ENCODE results near the gene RUNDC1.
"Not testable (repeated sequence)": the region's sequence is repeated elsewhere in the genome, so short reads cannot be mapped to it uniquely, and the experiment has no call there.

Gene RUNDC1

GRCh38 chr17:42953669-42954068, 26.7 kb upstream of the RUNDC1 start:
- Histone ChIP-seq H3K4me3 (no peak overlapping the region), H3K9me3 (no peaks in the 10 kb centered on the region), H3K36me3 (peaks cover 63 to 97% (median 87%) of the 10 kb centered on the region in 3 donors), H3K27ac (no peak overlapping the region), H3K27me3 (no peaks in the 10 kb centered on the region), H3K4me1 (no peaks in the 10 kb centered on the region)
- intact Hi-C loops (cut with DNase I; ENCODE audit: low total_unique reads): no loop called here
- TF ChIP-seq, protein P1, sequence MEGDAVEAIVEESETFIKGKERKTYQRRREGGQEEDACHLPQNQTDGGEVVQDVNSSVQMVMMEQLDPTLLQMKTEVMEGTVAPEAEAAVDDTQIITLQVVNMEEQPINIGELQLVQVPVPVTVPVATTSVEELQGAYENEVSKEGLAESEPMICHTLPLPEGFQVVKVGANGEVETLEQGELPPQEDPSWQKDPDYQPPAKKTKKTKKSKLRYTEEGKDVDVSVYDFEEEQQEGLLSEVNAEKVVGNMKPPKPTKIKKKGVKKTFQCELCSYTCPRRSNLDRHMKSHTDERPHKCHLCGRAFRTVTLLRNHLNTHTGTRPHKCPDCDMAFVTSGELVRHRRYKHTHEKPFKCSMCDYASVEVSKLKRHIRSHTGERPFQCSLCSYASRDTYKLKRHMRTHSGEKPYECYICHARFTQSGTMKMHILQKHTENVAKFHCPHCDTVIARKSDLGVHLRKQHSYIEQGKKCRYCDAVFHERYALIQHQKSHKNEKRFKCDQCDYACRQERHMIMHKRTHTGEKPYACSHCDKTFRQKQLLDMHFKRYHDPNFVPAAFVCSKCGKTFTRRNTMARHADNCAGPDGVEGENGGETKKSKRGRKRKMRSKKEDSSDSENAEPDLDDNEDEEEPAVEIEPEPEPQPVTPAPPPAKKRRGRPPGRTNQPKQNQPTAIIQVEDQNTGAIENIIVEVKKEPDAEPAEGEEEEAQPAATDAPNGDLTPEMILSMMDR (IDR thresholded peaks at IDR 0.05): no peak
- no peak for DNase-seq

DNA sequence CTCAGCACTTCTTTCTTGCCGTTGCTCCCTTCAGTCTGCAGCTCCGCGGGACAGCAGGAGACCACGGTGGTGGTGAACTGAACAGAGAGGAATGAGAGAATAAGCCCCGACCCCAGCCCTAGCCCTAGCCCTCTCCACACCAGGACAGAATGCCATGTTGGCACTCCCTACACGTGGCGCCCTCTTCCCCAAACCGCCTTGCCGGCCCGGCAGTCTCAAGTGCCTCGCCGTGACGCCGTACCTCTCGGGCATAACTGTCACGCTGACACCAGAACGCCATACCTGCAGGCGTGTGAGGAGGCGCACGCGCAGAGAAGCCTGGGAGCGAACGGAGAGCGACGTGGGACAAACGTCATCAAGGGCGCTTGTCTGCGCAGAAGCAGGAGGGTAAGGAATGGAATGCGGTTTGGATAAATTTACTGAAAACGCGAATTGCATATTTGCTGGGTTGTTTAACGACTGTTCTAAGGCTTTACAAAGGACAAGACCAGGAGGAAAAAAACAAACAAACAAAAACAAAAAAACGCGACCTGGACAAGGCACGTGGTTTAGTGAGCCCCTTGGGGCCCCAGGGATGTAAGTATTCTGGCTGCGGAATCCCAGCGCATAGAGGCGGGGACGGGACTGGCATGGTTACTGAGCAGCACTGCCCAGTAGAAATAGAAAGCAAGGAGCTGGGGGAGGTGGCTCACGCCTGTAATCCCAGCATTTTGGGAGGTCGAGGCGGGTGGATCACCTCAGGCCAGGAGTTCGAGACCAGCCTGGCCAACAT, 16.0 kb upstream of the RUNDC1 start, which contains the start of gene AARSD1:
TSS of gene AARSD1 (minus strand) at position 294 of the 772 bp plus-strand sequence. CDS start at position 280, 14 bp downstream.
- DNase-seq: peak; percentile 87 to 94
- Histone ChIP-seq H3K27me3 (no peaks in the 10 kb centered on the region), H3K4me3 (peak within 1 kb of the TSS; percentile 61 to 65), H3K9me3 (no peaks in the 10 kb centered on the region), H3K36me3 (peaks cover 19 to 29% (median 25%) of the 10 kb centered on the region in 3 donors), H3K27ac (peak within 1 kb of the TSS; percentile 80 to 84), H3K4me1 (peaks cover 0 to 16% (median 6%) of the 10 kb centered on the region in 4 donors)
- TF ChIP-seq, protein P1 (IDR thresholded peaks at IDR 0.05): no peak
- intact Hi-C loops (cut with DNase I; ENCODE audit: low total_unique reads): no loop called here

DNA sequence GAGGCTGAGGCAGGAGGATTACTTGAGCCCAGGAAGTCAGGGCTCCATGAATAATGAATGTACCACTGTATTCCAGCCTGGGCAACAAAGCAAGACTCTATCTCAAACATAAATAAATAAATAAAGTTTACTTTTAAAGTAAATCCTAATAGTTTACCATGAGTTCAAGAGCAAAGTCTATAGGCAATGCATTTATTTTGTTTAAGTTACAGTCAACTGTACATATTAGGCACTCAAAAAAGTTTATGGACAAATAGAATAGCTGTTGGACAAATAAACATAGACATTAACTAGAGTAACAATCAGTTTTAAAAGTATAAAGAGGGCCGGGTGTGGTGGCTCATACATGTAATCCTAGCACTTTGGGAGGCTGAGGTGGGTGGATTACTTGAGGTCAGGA, 12.4 kb upstream of the RUNDC1 start:
- no peak for DNase-seq

DNA sequence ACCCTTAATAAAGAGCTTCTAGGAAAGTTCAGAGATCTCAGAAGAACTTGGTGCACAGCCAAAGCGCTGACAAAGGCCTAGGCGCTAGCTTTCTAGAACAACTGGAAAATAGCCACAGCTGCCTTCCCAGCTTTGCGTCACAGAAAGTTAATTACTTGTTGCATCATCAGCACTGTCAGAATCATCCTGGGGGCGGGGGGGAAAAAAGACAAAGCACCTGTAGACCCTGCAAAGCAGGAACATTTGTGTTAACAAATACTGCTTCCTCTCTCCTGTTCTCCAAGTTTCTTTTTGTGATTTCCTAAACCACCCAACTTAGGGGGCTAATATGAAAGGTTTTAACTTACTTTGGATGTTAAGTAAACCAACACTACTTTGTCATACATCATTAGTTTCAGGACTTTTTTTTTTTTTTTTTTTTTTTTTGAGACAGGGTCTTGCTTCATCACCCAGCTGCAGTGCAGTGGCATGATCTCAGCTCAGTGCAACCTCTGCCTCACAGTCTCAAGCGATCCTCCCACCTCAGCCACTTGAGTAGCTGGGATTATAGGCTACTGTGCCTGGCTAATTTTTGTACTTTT, 11.3 kb upstream of the RUNDC1 start:
- TF ChIP-seq, protein P1 (IDR thresholded peaks at IDR 0.05): no peak
- Histone ChIP-seq H3K4me3 (no peak overlapping the region), H3K4me1 (peaks cover 0 to 3% (median 0%) of the 10 kb centered on the region in 4 donors), H3K9me3 (no peaks in the 10 kb centered on the region), H3K27ac (no peak overlapping the region), H3K27me3 (no peaks in the 10 kb centered on the region), H3K36me3 (no peaks in the 10 kb centered on the region)
- no peak for DNase-seq
- intact Hi-C loops (cut with DNase I; ENCODE audit: low total_unique reads): no loop called here

More for the DNA sequence above, 12.4 kb upstream of the RUNDC1 start:
- no peak overlapping the region for H3K27ac ChIP-seq
- H3K4me3 ChIP-seq: no peak overlapping the region
- H3K27me3 ChIP-seq: no peaks in the 10 kb centered on the region
- no peaks in the 10 kb centered on the region for H3K36me3 ChIP-seq
- TF ChIP-seq, protein P1 (IDR thresholded peaks at IDR 0.05): no peak
- no peaks in the 10 kb centered on the region for H3K9me3 ChIP-seq
- peaks cover 0 to 11% (median 6%) of the 10 kb centered on the region in 4 donors for H3K4me1 ChIP-seq
- intact Hi-C loops (cut with DNase I; ENCODE audit: low total_unique reads): no loop called here

DNA sequence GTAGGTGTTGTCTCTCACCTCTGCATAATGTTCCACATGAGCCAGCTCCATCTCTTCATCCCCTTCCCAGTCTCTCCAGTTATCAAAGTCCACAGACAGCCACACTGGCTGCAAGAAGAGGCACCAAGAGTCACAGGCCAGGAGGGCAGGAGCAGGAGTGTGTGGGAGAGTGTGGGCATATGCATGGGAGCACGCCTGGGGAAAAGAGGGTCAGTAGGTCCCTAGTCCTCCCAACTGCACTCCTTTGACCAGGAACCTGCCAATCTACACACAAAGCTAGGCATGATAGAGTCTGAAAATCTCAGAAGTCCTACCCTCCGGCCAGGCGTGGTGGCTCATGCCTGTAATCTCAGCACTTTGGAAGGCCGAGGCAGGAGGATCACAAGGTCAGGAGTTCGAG, 8.8 kb upstream of the RUNDC1 start:
- Histone ChIP-seq H3K4me3 (no peak overlapping the region), H3K27me3 (no peaks in the 10 kb centered on the region), H3K4me1 (no peaks in the 10 kb centered on the region), H3K9me3 (no peaks in the 10 kb centered on the region), H3K27ac (no peak overlapping the region), H3K36me3 (no peaks in the 10 kb centered on the region)
- DNase-seq: no peak
- intact Hi-C loops (cut with DNase I; ENCODE audit: low total_unique reads): no loop called here
- TF ChIP-seq, protein P1 (IDR thresholded peaks at IDR 0.05): no peak

GRCh38 chr17:42973323-42973722, 7.0 kb upstream of the RUNDC1 start:
- H3K9me3 ChIP-seq; H3K36me3 ChIP-seq; H3K27me3 ChIP-seq; H3K4me3 ChIP-seq; H3K4me1 ChIP-seq; DNase-seq; H3K27ac ChIP-seq; intact Hi-C loops (cut with DNase I; ENCODE audit: low total_unique reads): not testable (repeated sequence)
